Endometrial microvascular endothelial cells (primary cell): ENCODE results near the gene CGB7. TPM values are rescaled to one million over a fixed set of nuclear protein-coding genes. Genes with fewer than 3 reads are reported as not detected.
"Not testable (repeated sequence)": the region's sequence is repeated elsewhere in the genome, so short reads cannot be mapped to it uniquely, and the experiment has no call there.

Experiments used
- in situ Hi-C: cut with HindIII; loops from 2 replicates; pipeline ENCODE4 v1.10.0; 2017; ENCODE audit warnings: low sequenced_read_pairs, low pct_unique_long_range_greater_than_20kb; ENCODE audit errors: inconsistent ontology term
- total RNA-seq: library from RNA; depleted of rRNA; stranded (reverse); fragments of >200 nt; gene quantifications from one replicate; pipeline ENCODE4 v1.2.3, GENCODE V29; 2015; ENCODE audit errors: inconsistent ontology term

Gene CGB7
- total RNA-seq, 1 donor from 2014 or later, result not detected

DNA sequence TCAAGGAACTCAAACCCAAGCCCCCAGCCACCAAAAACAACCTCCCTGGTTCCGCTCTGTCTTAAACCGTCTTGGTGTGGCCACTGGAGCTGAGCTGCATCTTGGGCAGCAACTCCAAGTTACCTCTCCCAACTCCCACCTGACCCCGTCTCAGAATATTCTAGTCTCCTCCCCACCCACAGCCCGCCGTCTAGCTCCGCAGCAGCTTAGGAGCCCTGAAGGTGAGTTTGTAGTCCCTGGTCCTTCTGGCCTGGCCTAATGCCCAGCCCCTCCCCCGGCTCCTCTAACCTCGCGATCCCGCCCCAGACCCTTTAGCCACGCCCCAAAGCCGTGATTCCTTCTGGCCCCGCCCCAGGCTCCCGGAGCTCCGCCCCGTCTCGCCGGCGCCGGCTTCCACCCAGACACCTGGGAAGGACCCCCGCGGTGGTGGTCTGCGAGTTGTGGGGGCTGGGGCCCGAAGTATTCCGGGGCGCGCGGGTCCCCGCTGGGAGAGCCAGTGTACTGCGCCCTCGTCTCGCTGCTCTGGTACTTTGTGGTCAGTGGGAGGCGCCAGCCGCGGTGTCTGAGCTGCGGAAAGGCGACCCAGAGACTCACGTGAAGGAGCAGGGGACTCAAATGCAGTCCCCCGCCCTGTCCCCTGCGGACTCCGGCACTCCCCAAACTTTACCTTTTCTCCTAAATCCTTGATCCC lies 38.2 kb downstream of the CGB7 start:
- in situ Hi-C loops, result no loop called here

DNA sequence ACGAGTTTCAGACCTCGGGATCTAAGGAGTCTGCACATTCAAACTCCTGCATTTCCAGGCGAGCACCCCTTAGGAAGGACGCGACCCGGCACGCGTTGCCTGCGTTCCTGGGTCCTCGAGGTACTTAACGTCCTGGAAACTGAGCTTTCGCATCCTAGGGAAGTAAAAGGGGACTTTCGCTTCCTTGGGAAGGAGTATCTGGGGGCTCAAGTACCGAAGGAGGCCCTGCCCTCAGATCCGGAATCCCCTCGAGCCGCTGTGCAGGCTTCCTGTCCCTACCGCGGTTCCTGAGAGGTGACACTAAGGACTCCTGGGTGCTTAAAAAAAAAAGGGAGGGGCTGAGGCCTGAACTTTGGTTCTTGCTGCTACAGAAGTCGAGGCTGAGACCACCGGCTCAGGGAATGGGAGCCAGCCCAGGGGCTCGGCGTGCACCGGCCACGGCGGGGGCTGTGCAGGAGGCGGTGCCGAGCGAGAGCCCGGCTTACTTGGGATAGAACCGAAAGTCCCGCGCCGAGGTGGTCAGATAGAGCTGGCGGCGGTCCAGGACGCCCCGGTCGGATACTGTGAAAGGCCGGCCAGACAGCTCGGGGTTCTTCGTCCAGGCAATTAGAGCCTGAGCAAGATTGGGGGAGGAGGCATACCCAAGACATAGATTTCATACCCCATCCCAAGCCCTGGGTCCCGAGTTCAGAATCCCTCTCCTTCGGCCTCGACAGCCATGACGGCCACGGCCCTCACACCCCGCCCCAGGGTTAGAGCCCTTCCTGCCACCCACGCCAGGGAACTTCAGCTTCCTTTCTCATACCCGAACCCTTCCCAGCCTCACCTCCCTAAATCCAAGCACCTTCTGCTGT lies 38.9 kb downstream of the CGB7 start:
- in situ Hi-C loops, result not testable (repeated sequence)

DNA sequence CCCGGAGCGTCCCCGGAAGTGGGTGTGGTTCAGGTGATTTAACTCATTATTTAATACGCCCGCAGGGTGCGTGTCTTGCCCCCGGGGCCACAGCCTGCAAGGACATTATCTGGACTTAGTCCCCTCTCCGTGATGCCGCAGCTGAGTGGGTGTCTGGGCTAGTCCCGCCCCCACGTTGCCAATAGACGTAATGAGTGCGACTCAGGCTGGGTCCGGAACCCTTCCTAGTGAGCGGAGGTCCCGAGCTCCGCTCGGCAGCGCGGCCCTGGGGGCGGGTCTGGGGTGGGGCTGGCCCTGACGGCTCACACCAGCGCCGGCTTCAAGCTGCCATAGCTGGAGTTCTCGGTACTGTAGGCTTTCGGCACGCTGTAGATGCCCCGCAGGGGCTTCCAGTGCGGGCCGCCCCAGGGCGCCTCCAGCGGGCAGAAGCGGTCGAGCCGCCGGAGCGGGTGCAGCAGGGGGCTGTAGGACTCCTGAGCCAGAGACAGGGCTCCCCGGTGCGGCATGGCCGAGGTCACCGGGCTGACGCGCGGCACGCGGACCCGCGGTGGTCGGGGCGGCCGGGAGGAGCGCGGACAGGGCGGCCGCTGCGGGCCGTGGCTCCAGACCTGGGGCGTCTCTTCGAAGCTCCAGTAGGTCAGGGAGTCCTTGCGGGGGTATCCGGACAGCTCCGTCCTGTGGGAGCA lies 39.7 kb downstream of the CGB7 start:
- in situ Hi-C loops, result no loop called here

DNA sequence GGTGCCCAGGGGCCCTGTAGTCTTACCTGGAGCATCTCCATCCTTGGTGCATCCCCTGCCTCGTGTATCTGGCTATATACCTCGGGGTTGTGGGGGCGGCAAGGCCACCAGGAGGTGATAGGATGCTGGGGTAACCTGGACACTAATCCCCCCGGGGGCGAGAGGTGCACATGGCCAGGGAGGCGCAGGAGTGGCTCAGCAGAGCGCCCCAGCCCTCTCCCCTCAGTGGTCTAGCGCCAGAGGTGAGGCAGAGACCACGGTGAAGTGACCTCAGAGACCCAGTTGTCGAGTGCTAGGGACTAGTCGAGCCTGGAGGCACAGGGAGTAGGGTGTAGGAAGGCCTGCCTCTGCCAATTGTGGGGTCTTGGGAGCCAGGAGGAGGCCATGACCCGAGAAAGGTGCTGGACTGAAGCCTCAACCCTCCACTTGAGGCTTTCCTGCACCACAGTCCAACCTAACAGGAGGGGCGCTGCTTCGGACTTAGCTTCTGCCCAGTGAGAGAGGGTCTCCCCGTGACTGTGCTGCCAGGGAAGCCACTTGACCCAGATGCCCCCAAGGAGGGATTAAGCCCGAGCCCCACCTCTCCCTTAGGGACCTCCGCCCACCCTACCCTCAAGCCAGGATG lies 40.4 kb downstream of the CGB7 start, which contains the start of gene LHB:
TSS of gene LHB (minus strand) at position 51 of the 625 bp plus-strand sequence. CDS start at position 41, 10 bp downstream.
- in situ Hi-C loops, result no loop called here

DNA sequence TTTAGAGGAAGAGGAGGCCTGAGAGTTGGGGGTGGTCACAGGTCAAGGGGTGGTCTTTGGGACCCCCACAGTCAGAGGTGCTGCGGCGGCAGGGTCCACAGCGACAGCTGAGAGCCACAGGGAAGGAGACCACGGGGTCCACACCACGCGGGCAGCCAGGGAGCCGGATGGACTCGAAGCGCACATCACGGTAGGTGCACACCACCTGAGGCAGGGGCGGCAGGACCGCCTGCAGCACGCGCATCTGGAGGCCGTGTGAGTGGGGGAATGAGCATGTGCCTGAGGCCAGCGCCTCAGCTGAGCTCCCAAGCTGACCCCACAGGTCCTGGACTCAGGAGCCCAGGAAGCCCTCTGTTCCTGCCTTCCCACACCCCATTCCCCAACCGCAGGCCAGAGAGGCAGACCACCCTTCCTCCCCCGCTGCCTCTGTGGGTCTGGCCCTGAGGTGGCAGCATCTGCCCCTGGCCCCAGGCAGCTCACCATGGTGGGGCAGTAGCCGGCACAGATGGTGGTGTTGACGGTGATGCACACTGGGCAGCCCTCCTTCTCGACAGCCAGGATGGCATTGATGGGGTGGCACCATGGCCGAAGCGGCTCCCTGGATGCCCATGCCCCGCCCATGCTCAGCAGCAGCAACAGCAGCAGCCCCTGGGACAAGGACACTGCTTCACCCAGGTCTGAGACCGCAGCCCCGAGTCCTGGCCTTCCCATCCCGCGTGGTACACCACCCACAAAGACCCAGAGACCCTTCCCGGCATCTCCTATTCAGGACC lies 41.3 kb downstream of the CGB7 start:
- in situ Hi-C loops, result no loop called here

DNA sequence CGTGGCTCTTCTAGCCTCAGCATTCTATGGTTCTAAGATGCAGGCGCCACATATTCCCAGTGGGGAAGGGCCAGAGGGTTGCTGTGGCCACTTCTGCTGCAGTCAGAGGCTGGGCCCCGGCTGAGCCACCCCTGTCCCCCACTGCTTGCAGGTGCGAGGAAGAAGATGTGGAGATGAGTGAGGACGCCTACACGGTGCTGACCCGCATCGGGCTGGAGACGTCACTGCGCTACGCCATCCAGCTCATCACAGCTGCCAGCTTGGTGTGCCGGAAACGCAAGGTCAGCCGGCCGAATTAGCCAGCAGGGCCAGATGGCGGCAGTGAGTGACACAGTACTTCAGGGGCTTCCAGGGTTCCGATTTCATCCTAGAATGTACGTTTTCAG lies 42.7 kb downstream of the CGB7 start:
- in situ Hi-C loops, result no loop called here

DNA sequence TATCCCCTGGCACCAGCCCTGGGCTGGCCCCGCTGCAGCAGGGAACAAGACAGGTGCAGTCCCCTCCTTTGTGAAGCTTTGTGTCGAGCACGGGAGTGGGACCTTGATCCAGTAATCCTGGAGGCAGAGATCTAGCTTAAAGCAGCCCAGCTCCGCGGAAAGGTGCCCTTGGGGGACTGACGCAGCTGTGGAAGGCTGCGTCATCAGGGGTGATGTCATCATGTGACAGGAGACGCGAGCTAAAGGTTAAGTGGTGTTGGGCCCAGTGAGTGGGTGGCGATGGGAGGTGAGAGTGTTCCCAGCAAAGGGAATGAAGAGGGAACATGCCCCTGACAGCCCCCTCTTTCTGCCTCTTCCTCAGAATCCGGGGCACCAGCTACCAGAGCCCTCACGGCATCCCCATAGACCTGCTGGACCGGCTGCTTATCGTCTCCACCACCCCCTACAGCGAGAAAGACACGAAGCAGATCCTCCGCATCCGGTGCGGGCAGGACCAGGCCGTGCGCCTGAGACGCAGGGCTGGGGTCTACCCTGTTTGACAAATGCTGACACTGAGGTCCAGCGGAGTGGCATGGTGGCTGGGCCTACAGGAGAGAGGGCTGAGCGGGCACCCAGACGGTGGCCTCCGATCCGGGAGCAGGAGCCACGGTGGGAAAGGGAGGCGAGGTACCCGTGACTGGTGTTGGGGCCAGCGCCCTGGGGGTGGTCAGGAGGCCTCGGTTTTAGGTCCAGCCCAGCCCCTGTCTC lies 43.3 kb downstream of the CGB7 start:
- in situ Hi-C loops, result no loop called here

DNA sequence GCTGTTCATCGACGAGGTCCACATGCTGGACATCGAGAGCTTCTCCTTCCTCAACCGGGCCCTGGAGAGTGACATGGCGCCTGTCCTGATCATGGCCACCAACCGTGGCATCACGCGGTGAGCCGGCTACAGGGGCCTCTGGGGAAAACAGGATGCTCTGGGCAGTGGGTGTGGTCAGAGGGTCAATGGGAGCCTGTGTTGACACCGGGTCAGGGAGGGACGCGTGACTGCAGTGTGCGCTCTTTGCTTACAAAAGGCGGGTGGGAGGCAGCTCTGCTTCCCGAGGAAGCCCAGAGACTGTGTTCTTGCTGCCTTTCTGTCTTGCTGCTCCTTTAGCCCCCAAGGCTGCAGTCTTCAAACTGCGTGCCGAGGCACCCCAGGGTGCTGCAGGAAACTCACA lies 46.4 kb downstream of the CGB7 start:
- in situ Hi-C loops, result no loop called here

DNA sequence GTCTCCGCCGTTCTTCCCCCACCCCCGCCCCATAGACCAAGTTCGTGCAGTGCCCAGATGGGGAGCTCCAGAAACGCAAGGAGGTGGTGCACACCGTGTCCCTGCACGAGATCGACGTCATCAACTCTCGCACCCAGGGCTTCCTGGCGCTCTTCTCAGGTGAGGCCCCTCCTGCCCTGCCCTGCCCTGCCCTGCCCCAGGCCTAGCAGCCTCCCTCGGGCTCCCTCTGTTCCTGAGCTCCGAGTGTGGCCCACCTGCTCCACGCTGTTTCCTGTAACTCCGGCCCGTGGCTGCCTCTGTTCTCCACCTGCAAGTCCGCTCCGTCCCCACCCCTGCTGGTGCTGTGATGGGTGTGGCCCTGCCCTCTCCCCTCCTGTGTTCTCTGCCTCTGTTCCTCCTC lies 47.1 kb downstream of the CGB7 start:
- in situ Hi-C loops, result no loop called here

DNA sequence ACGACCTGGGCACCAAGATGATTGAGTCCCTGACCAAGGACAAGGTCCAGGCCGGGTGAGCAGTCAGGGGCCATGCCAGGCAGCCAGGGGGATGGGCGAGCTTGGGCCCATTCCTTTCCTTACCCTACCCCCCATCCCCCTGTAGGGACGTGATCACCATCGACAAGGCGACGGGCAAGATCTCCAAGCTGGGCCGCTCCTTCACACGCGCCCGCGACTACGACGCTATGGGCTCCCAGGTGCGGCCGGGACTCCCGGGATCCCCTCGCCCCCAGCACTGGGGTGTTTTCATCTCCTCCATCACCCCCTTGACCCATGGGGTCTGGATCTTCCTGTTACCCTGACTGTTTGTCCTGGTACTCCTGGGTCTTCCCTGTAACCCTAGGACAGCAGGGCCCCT lies 47.7 kb downstream of the CGB7 start:
- in situ Hi-C loops, result no loop called here

DNA sequence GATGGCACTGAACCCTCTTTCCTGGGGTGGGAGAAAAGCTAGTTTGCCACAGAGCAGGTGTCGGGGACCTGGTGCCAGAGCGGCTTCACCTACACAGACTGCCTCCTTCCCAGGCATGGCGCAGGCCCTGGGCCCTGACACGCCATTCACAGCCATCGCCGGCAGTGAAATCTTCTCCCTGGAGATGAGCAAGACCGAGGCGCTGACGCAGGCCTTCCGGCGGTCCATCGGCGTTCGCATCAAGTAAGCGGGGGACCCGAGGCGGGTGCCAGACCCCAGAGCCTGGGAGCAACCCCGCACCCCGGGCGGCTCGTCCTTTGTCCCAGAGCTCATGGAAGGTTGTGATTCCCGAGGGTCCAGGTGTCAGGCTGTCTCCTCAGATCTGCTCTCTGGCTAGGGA lies 50.6 kb downstream of the CGB7 start:
- in situ Hi-C loops, result no loop called here

DNA sequence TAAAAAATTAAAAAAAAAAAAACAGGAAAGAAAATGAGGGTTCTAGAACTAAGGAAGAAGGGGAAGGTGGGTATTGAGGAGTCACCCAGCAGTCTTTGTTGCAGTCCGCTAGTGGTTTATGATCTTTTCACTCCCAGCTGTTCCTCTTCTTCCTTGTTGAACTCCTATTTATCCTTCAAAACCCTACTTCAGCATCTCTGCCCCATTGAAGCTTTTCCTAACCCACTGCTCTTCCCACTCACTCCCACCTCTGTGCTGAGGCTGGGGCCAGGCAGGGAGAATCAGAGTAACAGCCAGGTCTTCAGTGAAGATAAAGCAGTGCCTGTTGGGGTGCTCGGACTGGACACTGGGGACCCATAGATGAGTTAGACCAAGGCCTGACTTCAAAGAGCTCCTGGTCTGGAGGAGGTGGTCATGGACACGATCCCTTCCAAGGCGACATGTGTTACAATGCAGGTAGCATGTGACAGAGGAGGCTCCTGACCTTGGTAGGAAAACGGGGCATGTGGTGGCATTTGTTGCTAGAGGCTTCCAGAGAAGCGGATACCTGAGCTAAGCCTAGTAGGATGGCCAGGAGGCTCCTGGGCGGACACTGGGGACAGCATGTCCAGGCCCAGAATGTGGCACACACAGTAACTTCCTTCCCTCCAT lies 52.5 kb downstream of the CGB7 start:
- in situ Hi-C loops, result no loop called here

Other genes starting within 250 kb of the CGB7 start
- 82.0 TPM for gene BCAT2, start 246.7 kb downstream of the CGB7 start, total RNA-seq
- gene HSD17B14, start 221.3 kb downstream of the CGB7 start, total RNA-seq, result 4.5 TPM
- gene PLEKHA4, start 189.1 kb downstream of the CGB7 start, total RNA-seq, result not detected
- gene PPP1R15A, start 185.3 kb downstream of the CGB7 start, total RNA-seq, result 56.0 TPM
- not detected for gene TULP2, start 159.0 kb downstream of the CGB7 start, total RNA-seq
- gene NUCB1, start 157.4 kb downstream of the CGB7 start, total RNA-seq, result 227 TPM
- not detected for gene DHDH, start 124.0 kb downstream of the CGB7 start, total RNA-seq
- gene BAX, start 102.9 kb downstream of the CGB7 start, total RNA-seq, result 149 TPM
- 3,048 TPM for gene FTL, start 92.4 kb downstream of the CGB7 start, total RNA-seq
- gene GYS1, start 64.4 kb downstream of the CGB7 start, total RNA-seq, result 45.1 TPM
- gene RUVBL2, start 63.9 kb downstream of the CGB7 start, total RNA-seq, result 267 TPM
- not detected for gene LHB, start 40.7 kb downstream of the CGB7 start, total RNA-seq
- gene CGB3, start 33.4 kb downstream of the CGB7 start, total RNA-seq, result not detected
- gene CGB2, start 25.9 kb downstream of the CGB7 start, total RNA-seq, result not detected
- gene CGB1, start 20.9 kb downstream of the CGB7 start, total RNA-seq, result not detected
- not detected for gene CGB5, start 13.9 kb downstream of the CGB7 start, total RNA-seq
- not detected for gene CGB8, start 8.6 kb downstream of the CGB7 start, total RNA-seq
- gene NTF4, start 7.1 kb upstream of the CGB7 start, total RNA-seq, result not detected
- not detected for gene KCNA7, start 14.9 kb upstream of the CGB7 start, total RNA-seq
- gene SNRNP70, start 27.7 kb upstream of the CGB7 start, total RNA-seq, result 260 TPM
- gene LIN7B, start 56.6 kb upstream of the CGB7 start, total RNA-seq, result 0.74 TPM
- 0.74 TPM for gene C19orf73, start 61.4 kb upstream of the CGB7 start, total RNA-seq
- 1.9 TPM for gene PPFIA3, start 61.8 kb upstream of the CGB7 start, total RNA-seq
- not detected for gene HRC, start 97.6 kb upstream of the CGB7 start, total RNA-seq
- 27.8 TPM for gene TRPM4, start 100.0 kb upstream of the CGB7 start, total RNA-seq